HG03432 (cell line): ENCODE results near the gene ADAMTSL3.

Source experiments
- ATAC-seq: cut with Tn5 transposase; IDR thresholded peaks from one replicate; pipeline ENCODE4 v1.9.1; 2021; ENCODE audit warnings: mild to moderate bottlenecking, moderate library complexity; ENCODE audit not compliant: unreplicated experiment

Gene ADAMTSL3

GRCh38 chr15:83815506-83815905, 161.6 kb downstream of the ADAMTSL3 start:
- no peak for ATAC-seq

- no peak for ATAC-seq
These were observed 162.4 kb downstream of the ADAMTSL3 start for GRCh38 chr15:83816124-83816883.

- no peak for ATAC-seq
These were observed 164.7 kb downstream of the ADAMTSL3 start for GRCh38 chr15:83818591-83818990.

- no peak for ATAC-seq
These were observed 176.5 kb downstream of the ADAMTSL3 start for GRCh38 chr15:83830381-83830780.

GRCh38 chr15:83833569-83833968, 179.6 kb downstream of the ADAMTSL3 start:
- ATAC-seq, result no peak

GRCh38 chr15:83835479-83835878, 181.6 kb downstream of the ADAMTSL3 start:
- ATAC-seq, result no peak

- no peak for ATAC-seq
These were observed 184.1 kb downstream of the ADAMTSL3 start for GRCh38 chr15:83837945-83838571.

GRCh38 chr15:83838763-83839162, 184.8 kb downstream of the ADAMTSL3 start:
- no peak for ATAC-seq

- no peak for ATAC-seq
These were observed 188.4 kb downstream of the ADAMTSL3 start for GRCh38 chr15:83842281-83842680.

GRCh38 chr15:83843471-83843871, 189.5 kb downstream of the ADAMTSL3 start:
- ATAC-seq, result no peak

- no peak for ATAC-seq
These were observed 190.8 kb downstream of the ADAMTSL3 start for GRCh38 chr15:83844742-83845141.

- no peak for ATAC-seq
These were observed 191.3 kb downstream of the ADAMTSL3 start for GRCh38 chr15:83845230-83845629.

GRCh38 chr15:83846847-83847246, 192.9 kb downstream of the ADAMTSL3 start:
- no peak for ATAC-seq

GRCh38 chr15:83848315-83849050, 194.6 kb downstream of the ADAMTSL3 start:
- ATAC-seq, result no peak

- ATAC-seq, result no peak
These were observed 196.1 kb downstream of the ADAMTSL3 start for GRCh38 chr15:83850015-83850414.

GRCh38 chr15:83850501-83851245, 196.8 kb downstream of the ADAMTSL3 start:
- no peak for ATAC-seq

- ATAC-seq, result no peak
These were observed 199.3 kb downstream of the ADAMTSL3 start for GRCh38 chr15:83853232-83853631.

- ATAC-seq, result no peak
These were observed 200.4 kb downstream of the ADAMTSL3 start for GRCh38 chr15:83854321-83854720.

- no peak for ATAC-seq
These were observed 201.2 kb downstream of the ADAMTSL3 start for GRCh38 chr15:83854950-83855707.

GRCh38 chr15:83855956-83856355, 202.0 kb downstream of the ADAMTSL3 start:
- ATAC-seq, result no peak
